KMS-11 (cell line): ENCODE results near the gene STAT4.

Source experiments
- H2AFZ ChIP-seq: fragments of 200-600 bp; sonication (generic); 2 replicates; pipeline ENCODE4 v1.6.1; 2016; ENCODE audit warnings: antibody characterized with exemption, mixed run types, low read depth
- H3K27ac ChIP-seq: fragments of 200-600 bp; sonication (generic); 2 replicates; pipeline ENCODE4 v1.6.1; 2016; ENCODE audit warnings: mild to moderate bottlenecking, mixed run types
- H3K27me3 ChIP-seq: fragments of 200-600 bp; sonication (generic); 2 replicates; pipeline ENCODE4 v1.6.1; 2017; ENCODE audit warnings: mild to moderate bottlenecking, low read depth, mixed run types, moderate library complexity; ENCODE audit not compliant: insufficient read depth
- H3K36me3 ChIP-seq: fragments of 200-600 bp; sonication (generic); 2 replicates; pipeline ENCODE4 v1.6.1; 2017; ENCODE audit warnings: mild to moderate bottlenecking, mixed run types; ENCODE audit not compliant: insufficient read depth
- H3K4me1 ChIP-seq: fragments of 200-600 bp; sonication (generic); 2 replicates; pipeline ENCODE4 v1.6.1; 2016; ENCODE audit warnings: mild to moderate bottlenecking, low read depth, mixed run types; ENCODE audit not compliant: poor library complexity, severe bottlenecking
- H3K4me2 ChIP-seq: fragments of 200-600 bp; sonication (generic); 2 replicates; pipeline ENCODE4 v1.7.0; 2016; ENCODE audit warnings: mild to moderate bottlenecking, mixed run types
- H3K4me3 ChIP-seq: fragments of 200-600 bp; sonication (generic); IDR thresholded peaks from 2 replicates; pipeline ENCODE4 v1.6.1; 2017; ENCODE audit warnings: low read depth, low read length, mixed read lengths; ENCODE audit not compliant: insufficient read depth
- H3K79me2 ChIP-seq: fragments of 200-600 bp; sonication (generic); 2 replicates; pipeline ENCODE4 v1.6.1; 2016; ENCODE audit warnings: low read depth, mixed run types; ENCODE audit not compliant: insufficient read depth
- H3K9ac ChIP-seq: fragments of 200-600 bp; sonication (generic); 2 replicates; pipeline ENCODE4 v1.6.1; 2016; ENCODE audit warnings: mild to moderate bottlenecking, mixed run types
- H4K20me1 ChIP-seq: fragments of 200-600 bp; sonication (generic); 2 replicates; pipeline ENCODE4 v1.6.1; 2016; ENCODE audit warnings: mild to moderate bottlenecking, mixed run types; ENCODE audit not compliant: insufficient read depth
- TF ChIP-seq, protein P1 (sequence below): fragments of 200-600 bp; sonication (generic); conservative IDR thresholded peaks from 2 replicates; pipeline ENCODE4 v1.6.1; 2017; ENCODE audit warnings: low read depth, mild to moderate bottlenecking, antibody characterized with exemption, low read length, moderate library complexity, mixed read lengths

The STAT4 gene

DNA sequence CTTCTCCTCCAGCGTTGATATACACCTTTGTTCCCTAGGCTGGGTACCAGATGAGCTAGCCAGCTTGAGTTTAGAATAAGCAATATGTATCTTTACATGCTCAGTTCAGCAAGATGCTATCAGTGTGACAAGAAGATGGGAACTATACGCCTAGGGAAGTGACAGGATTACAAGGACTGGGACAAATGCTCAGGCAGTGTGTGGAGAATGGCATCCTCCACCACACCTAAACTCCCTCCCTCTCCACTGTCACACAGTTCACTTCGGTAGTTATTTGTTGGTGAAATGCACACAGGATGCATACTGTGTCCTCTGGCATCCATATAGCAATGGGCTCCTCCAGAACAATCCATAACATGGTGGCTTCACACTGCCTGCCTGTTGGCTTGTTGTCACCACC lies 144.5 kb downstream of the STAT4 start:
- Histone ChIP-seq H3K9ac (no peak overlapping the region), H2AFZ (no peak overlapping the region), H3K27ac (no peak overlapping the region), H3K36me3 (no peaks in the 10 kb centered on the region; the same call in none of the 2 replicates), H3K27me3 (no peaks in the 10 kb centered on the region), H3K4me3 (no peak overlapping the region), H3K79me2 (peaks cover 8% of the 10 kb centered on the region; the same call in 1 of the 2 replicates), H3K4me1 (peaks cover 3% of the 10 kb centered on the region), H3K4me2 (no peak overlapping the region), H4K20me1 (no peaks in the 10 kb centered on the region)
- TF ChIP-seq, protein P1, sequence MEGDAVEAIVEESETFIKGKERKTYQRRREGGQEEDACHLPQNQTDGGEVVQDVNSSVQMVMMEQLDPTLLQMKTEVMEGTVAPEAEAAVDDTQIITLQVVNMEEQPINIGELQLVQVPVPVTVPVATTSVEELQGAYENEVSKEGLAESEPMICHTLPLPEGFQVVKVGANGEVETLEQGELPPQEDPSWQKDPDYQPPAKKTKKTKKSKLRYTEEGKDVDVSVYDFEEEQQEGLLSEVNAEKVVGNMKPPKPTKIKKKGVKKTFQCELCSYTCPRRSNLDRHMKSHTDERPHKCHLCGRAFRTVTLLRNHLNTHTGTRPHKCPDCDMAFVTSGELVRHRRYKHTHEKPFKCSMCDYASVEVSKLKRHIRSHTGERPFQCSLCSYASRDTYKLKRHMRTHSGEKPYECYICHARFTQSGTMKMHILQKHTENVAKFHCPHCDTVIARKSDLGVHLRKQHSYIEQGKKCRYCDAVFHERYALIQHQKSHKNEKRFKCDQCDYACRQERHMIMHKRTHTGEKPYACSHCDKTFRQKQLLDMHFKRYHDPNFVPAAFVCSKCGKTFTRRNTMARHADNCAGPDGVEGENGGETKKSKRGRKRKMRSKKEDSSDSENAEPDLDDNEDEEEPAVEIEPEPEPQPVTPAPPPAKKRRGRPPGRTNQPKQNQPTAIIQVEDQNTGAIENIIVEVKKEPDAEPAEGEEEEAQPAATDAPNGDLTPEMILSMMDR = no peak

DNA sequence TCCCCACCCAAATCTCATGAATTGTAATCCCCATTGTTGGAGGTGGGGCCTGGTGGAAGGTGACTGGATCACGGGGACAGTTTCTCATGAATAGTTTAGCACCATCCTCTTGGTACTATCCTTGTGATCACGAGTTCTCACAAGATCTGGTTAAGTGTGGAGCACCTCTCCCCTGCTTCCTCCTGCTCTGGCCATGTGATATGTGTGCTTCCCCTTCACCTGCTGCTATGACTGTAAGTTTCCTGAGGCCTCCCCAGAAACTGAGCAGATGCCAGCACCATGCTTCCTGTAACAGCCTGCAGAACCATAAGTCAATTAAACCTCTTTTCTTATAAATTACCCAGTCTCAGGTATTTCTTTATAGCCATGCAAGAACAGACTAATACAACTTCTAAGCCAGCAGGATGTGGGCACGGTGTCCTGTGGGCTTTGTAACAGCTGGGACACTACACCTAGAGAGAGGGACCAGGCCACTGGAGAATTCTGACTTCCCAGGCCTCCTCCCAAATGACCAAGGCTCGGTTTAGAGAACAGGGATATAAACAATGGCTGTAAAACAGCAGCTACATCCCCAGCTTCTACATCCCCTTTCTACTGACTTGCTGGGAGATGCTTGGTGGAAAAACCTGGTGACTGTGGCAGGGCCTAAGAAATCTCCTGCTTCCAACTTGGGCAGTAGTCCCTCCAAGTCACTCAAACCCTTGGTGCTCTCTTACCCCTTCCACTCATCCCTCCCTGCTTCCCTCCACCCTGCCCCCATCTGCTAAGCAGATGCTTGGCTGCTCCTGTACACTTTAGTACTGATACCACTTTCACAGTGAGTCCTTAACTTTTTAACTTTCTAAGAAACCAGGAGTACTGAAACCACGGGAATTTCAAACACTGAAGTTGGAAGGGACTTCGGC lies 147.1 kb downstream of the STAT4 start:
- no peaks in the 10 kb centered on the region for H3K79me2 ChIP-seq

DNA sequence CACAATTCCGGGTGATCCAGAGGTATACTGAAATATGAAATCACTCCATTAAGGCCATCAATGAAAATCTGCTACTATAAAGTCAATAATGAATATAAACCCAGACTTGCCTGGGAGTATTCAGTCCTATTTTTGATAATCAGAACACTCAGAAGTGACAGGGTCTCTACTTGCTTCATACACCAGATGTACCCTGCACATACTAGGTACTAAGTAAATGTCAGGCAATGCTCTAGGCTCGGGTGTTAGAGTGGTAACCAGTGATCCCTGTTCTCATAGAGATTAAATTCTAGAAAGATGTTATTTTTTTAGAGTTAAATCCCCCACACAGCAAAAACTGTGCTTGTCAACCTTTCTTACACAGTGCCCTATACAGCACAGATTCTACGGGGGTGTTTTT lies 149.2 kb downstream of the STAT4 start:
- Histone ChIP-seq H3K36me3 (peaks cover 21% of the 10 kb centered on the region; the same call in 1 of the 2 replicates), H2AFZ (no peak overlapping the region), H3K79me2 (no peaks in the 10 kb centered on the region), H3K4me1 (peaks cover 18% of the 10 kb centered on the region), H3K27me3 (no peaks in the 10 kb centered on the region; the same call in 1 of the 2 replicates), H3K27ac (no peak overlapping the region), H3K4me2 (no peak overlapping the region), H3K9ac (no peak overlapping the region), H3K4me3 (no peak overlapping the region), H4K20me1 (no peaks in the 10 kb centered on the region)
- TF ChIP-seq, protein P1 = no peak

More for the DNA sequence above, 147.1 kb downstream of the STAT4 start:
- Histone ChIP-seq H3K9ac (no peak overlapping the region), H3K4me1 (peaks cover 10% of the 10 kb centered on the region), H3K4me3 (no peak overlapping the region), H3K27me3 (no peaks in the 10 kb centered on the region), H2AFZ (no peak overlapping the region), H4K20me1 (no peaks in the 10 kb centered on the region), H3K27ac (no peak overlapping the region), H3K36me3 (peaks cover 8% of the 10 kb centered on the region; the same call in 1 of the 2 replicates), H3K4me2 (no peak overlapping the region)
- TF ChIP-seq, protein P1 = no peak

DNA sequence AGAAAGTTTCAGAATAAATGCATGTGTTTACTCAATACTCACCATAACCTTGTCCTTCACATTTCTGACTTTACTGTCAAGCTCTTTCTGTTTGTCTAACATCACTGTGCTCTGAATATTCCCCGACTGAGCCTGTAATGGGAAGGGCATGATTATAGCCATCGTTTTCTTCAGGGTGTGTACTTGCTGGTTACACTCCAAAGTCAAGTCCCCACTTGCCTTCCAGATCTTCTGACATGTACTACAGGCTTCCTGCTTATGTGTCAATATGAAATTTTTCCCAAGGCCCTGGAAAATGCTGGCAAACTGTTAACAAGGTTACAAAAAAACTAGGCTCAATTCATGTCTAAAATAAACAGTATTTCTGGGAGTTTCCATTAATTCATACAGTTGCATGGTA lies 149.8 kb downstream of the STAT4 start:
- Histone ChIP-seq H3K27me3 (no peaks in the 10 kb centered on the region; the same call in 1 of the 2 replicates), H3K36me3 (peaks cover 25% of the 10 kb centered on the region; the same call in 1 of the 2 replicates), H3K27ac (no peak overlapping the region), H3K4me1 (peaks cover 23% of the 10 kb centered on the region), H3K4me3 (no peak overlapping the region), H3K9ac (no peak overlapping the region), H2AFZ (no peak overlapping the region), H4K20me1 (no peaks in the 10 kb centered on the region), H3K4me2 (no peak overlapping the region), H3K79me2 (no peaks in the 10 kb centered on the region)
- TF ChIP-seq, protein P1 = no peak
